Measurements from ENCODE around the gene GPC6.
"Not testable (repeated sequence)": the region's sequence is repeated elsewhere in the genome, so short reads cannot be mapped to it uniquely, and the experiment has no call there.

The GPC6 gene

GRCh38 chr13:93270769-93271742 lies 44.4 kb downstream of the GPC6 start:
- DNase-seq, result peak in 2 of 3 experiments; percentile 36 to 78

- no peak for DNase-seq
These were observed 53.4 kb downstream of the GPC6 start for GRCh38 chr13:93279982-93280381.

- DNase-seq, result no peak
These were observed 54.1 kb downstream of the GPC6 start for GRCh38 chr13:93280688-93281087.

- no peak for DNase-seq
These were observed 56.6 kb downstream of the GPC6 start for GRCh38 chr13:93283255-93283654.

GRCh38 chr13:93284064-93284463 lies 57.5 kb downstream of the GPC6 start:
- DNase-seq, result no peak

GRCh38 chr13:93286047-93286446 lies 59.4 kb downstream of the GPC6 start:
- no peak for DNase-seq

GRCh38 chr13:93289053-93289452 lies 62.4 kb downstream of the GPC6 start:
- no peak for DNase-seq

GRCh38 chr13:93289842-93290241 lies 63.2 kb downstream of the GPC6 start:
- peak in 1 of 3 experiments; percentile 65 for DNase-seq

- DNase-seq, result no peak
These were observed 63.9 kb downstream of the GPC6 start for GRCh38 chr13:93290503-93290902.

GRCh38 chr13:93292366-93292765 lies 65.8 kb downstream of the GPC6 start:
- DNase-seq, result no peak

GRCh38 chr13:93293710-93294109 lies 67.1 kb downstream of the GPC6 start:
- no peak for DNase-seq

- DNase-seq, result no peak
These were observed 70.0 kb downstream of the GPC6 start for GRCh38 chr13:93296584-93296983.

- no peak for DNase-seq
These were observed 72.1 kb downstream of the GPC6 start for GRCh38 chr13:93298713-93299112.

GRCh38 chr13:93304134-93304533 lies 77.5 kb downstream of the GPC6 start:
- DNase-seq, result no peak

GRCh38 chr13:93304868-93305613 lies 78.4 kb downstream of the GPC6 start:
- DNase-seq, result peak in 2 of 3 experiments; percentile 42 to 44

GRCh38 chr13:93305886-93306285 lies 79.3 kb downstream of the GPC6 start:
- no peak for DNase-seq

- DNase-seq, result no peak
These were observed 80.5 kb downstream of the GPC6 start for GRCh38 chr13:93307136-93307535.

- DNase-seq, result no peak
These were observed 81.0 kb downstream of the GPC6 start for GRCh38 chr13:93307651-93308050.

GRCh38 chr13:93309886-93310523 lies 83.4 kb downstream of the GPC6 start:
- peak in 1 of 3 experiments; percentile 40 for DNase-seq

GRCh38 chr13:93316841-93317240 lies 90.2 kb downstream of the GPC6 start:
- DNase-seq, result peak in 1 of 3 experiments; percentile 55

- DNase-seq, result no peak
These were observed 92.1 kb downstream of the GPC6 start for GRCh38 chr13:93318534-93319254.

- no peak for DNase-seq
These were observed 94.3 kb downstream of the GPC6 start for GRCh38 chr13:93320942-93321341.

- not testable (repeated sequence) for DNase-seq
These were observed 97.3 kb downstream of the GPC6 start for GRCh38 chr13:93323880-93324279.
